NCI-H2196 treated with DMSO at 0.1 percent for 48 hours (cell line): ENCODE results near the gene C9orf85.

Experiments used
- DNase-seq: peaks from one replicate; lab custom pipeline; 2025; ENCODE audit not compliant: unreplicated experiment; lab: John Stamatoyannopoulos, UW

The C9orf85 gene

DNA sequence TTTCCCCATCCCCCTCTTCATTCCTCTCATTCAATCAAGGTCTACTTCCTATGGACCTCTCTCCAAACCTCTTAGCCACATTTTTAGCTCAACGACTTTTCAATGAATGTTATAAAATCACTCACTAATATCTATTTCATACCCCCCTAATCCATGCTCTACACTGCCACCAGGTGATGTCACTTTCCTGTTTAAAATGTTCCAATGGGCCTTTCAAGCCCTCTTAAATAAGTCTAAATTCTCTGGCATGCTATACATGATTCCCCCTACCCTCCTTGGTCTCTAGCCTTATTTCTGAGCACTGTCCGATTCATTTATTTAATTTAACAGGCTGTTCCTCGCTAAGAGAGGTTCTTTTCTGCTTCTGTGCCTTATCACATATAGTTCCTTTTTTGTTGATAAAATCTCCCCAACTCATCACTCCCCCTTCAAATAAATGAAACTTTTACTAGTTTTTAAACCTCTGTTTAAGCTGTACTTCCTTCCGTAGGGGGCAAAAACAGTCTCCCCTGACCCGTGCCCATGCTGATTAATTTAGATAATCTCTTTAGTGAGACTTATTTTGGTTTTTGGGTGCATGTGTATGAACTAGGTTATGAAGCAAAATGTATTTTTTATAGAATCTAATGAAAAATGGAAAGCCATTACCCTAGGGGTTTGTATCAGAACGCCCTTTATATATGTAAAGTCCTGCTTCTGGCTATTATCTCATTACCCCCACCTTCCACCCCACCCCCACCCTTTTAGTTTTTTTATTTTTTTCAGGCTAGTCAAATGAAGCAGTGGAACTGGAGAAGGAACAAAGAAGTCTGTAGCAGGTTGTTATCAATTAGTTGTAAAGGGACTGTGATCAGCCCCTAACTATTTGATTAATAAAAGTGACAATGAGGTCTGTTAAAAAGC, 9.5 kb upstream of the C9orf85 start:
- DNase-seq: no peak

DNA sequence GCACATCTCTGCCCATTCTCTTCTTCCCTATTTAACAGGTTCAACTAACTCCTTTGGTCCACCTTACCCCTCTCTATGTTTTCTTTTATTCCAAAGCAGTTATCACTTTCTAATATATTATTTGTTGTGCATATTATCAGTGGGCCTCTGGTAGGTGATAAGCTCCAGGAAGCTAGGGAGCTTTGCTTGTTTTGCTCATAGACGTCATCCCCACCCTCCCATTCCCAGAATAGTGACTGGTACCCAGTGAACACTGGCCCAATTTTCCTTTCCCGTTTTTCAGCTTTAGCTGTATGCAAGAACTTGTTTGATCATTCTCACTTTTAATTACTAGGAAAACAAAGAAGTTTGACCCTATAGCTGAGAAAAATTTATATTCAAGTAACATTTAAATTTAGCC, 7.4 kb upstream of the C9orf85 start:
- no peak for DNase-seq

DNA sequence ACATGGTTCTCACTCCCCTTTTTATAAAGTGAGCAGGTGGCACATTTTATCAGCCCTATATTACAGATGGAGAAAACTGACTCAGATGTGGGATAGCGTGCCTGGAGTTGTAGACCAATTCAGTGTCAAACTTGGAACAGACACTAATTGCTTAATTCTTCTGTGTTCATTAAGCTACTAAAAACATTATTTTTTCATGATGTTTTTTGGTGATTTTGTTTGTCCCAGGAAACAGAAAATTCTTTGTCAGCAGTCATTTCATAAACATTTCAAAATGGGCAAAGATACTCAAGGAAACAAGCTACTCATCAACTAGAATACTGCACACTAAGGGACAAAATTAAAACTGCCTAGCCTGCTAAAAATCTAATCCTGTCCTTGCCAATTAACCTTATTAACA, 2.6 kb upstream of the C9orf85 start:
- DNase-seq: no peak

DNA sequence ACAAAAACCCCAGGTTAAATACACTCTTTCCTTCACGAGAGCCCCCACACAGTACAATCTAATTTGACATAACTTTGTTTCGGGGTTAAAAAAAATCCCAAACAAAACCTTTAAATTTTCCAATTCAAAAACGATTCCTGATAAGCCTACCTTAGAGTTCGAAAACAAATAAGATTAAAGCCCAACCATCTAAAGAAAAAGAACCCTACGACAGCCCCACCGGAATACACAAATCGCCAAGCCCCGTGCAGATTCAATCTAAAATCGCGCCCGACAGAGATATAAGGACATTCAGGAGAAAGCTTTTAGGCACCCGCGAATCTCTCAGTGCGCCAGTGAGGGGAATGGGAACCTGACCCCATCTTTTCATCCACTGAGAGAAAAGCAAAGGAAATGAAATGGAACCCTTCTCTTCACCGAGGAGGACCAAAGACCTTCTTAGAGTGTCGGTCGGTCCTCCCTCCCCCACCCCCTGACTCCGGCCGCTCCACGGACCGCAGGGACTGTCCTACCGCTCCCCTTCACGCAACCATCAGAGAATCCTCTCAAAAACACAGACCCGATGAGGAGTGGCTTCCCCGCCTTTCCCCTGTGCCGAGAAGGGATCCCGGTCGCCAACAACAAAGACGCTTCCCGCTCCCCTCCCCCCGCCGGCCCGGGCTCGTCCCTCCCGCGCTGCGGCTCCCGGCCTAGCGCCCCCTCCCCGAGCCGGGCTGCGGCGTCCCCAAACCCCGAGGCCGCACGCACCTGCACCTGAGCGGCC, 1.4 kb upstream of the C9orf85 start:
- DNase-seq: no peak

DNA sequence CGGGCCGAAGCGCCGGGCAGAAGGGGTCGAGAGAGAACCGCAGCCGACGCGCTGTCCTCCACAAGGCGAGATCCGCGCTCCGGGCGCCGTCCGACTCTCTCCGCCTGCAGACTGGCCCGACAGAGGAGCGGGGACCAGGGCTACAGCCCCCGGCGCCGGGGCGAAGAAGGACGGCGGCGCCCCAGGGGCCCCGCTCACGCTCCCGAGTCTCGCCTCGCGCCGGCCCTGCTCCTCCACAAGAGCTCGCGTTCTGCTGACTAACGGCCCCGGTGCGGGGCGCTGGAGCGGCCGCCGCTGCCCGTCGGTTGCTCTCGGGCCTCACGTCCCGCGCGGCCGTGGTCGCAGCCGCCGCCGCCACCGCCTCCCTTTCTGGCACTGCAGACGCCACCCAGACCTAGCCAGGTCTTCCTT, 784 bp upstream of the C9orf85 start:
- no peak for DNase-seq

DNA sequence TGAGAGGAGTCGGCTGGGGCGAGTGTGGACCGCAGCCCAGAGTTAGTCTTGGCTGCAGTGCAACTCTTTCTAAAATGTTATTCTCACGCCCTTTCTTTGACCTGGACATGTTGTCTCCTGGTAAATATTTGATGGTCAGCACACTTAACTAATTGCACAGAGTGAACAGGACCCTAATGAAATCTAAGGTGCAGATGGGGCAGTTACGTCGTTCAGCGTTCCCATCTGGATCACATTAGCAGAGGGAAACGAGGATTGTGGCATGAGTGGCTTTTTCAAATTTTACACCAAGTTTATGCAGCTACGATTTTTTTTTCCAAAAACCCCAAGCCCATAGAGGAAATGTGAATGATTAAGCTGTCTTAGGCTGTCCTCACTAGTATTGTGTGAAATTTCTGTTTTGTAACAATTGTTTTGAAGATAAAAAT, 483 bp downstream of the C9orf85 start:
- DNase-seq: no peak

DNA sequence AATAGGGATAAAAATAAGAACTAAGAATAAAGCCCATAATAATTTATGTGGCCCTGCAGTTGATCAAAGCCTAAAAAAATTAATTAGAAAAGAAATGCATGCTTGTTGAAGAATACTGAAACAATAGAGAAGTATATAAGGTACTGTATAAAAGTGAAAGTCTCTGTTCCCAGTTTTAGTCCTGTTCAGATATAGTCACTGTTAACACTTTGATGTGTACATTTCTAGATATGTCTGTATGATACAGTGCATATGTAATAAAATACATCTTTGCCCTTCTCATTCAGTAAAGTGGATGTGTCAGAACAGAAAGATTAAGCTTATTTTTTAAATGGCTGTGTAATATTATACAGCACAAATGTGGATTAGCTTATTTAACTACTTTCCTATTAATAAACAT, 4.1 kb downstream of the C9orf85 start:
- DNase-seq: no peak

- DNase-seq: no peak
These were observed 5.5 kb downstream of the C9orf85 start for GRCh38 chr9:71916834-71917534.

GRCh38 chr9:71918419-71918818, 7.0 kb downstream of the C9orf85 start:
- DNase-seq: no peak

- no peak for DNase-seq
These were observed 9.2 kb downstream of the C9orf85 start for GRCh38 chr9:71920456-71921189.

DNA sequence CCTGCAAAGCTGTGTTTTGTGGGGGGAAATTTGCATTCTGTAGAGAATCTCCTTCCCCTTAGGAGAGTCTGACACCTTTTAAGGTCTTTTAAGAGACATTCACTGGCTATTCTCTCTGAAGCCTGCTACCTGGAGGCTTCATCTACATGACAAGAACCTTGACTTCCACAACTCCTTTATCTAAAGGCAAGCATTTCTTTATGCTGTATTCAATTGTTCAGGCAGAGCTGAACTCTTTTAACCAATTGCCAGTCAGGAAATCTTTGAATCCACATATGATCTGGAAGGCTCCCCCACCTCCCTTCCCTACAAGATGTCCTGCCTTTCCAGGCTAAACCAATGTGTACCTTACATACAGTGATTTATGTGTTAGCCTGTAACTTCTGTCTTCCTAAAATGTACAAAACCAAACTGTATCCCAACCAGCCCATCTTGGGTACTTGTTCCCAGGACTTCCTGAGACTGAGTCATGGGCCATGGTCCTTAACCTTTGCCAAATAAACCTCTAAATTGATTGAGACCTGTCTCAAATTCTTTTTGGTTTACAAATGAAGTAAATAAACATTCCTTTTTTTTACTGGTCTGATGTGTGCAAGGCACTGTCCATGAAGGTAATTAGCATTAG, 9.9 kb downstream of the C9orf85 start:
- DNase-seq: no peak

GRCh38 chr9:71924576-71924975, 13.1 kb downstream of the C9orf85 start:
- DNase-seq: no peak

DNA sequence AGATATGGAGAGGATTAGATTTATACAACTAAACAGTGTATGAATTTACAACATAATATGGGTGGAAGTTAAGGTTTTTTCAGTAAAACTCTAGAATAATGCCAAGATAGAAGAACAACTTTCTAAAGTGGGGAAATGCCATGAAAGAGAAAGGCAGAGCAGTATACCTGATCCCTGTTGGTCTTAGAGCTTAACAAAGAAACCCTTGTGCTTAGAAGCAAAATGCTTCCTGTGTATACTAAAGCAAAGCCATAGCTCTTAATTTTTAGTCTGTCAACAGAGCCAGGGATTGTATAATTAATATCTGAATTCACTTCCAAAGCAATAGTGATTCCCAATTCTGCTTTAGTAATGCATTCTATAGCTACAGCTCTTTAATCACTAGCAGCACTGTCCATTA, 14.4 kb downstream of the C9orf85 start:
- DNase-seq: no peak

GRCh38 chr9:71928376-71928775, 16.9 kb downstream of the C9orf85 start:
- DNase-seq: no peak

DNA sequence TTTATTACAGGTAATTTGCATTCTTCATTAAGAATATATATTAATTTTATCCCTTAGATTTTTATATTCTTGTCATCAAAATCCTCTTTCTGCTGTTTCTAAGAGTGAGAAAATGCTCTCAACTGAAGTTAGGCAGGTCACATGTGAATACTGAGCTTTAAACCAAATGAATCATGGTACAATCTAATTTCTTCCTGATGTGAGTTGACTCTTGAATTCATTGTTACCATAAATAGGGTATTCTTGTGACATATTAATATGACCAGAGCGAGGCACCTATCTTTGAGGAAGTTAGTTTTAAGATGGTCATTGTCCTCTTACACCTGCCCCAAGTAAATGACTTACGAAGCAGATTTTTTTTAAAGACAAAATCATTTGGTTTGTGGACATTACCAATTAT, 17.4 kb downstream of the C9orf85 start:
- DNase-seq: no peak

- DNase-seq: no peak
These were observed 17.8 kb downstream of the C9orf85 start for GRCh38 chr9:71929223-71929622.

DNA sequence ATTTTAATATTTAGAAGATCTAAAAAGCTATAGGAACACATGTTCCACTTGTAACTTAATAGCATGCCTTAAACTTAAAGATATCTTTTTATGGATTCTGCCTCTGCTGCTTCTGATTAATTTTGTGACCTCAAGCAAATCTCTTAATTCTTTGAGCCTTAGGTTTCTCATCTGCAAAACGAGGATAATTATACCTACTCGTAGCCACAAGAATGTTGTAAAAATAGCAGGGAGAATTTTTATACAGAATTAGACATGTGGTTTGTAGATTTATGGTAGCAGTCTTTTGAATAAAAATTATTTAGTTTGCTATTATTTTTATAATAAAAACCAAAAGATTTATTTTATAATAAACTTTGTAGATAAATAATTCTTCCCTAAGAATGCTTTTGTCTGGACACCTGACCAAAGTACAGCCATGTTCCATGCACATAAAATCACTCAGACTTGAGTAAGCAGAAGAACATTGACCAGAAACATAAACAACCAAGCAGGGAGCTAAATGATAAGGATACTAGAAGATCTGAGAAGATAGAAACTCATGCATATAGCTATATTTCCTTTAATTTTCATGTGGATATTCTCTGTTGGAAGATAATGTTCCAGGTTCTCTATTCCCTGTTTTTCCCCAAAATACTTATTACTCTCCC, 18.5 kb downstream of the C9orf85 start:
- DNase-seq: no peak

GRCh38 chr9:71931166-71931565, 19.7 kb downstream of the C9orf85 start:
- no peak for DNase-seq

- DNase-seq: no peak
These were observed 24.6 kb downstream of the C9orf85 start for GRCh38 chr9:71936066-71936465.

DNA sequence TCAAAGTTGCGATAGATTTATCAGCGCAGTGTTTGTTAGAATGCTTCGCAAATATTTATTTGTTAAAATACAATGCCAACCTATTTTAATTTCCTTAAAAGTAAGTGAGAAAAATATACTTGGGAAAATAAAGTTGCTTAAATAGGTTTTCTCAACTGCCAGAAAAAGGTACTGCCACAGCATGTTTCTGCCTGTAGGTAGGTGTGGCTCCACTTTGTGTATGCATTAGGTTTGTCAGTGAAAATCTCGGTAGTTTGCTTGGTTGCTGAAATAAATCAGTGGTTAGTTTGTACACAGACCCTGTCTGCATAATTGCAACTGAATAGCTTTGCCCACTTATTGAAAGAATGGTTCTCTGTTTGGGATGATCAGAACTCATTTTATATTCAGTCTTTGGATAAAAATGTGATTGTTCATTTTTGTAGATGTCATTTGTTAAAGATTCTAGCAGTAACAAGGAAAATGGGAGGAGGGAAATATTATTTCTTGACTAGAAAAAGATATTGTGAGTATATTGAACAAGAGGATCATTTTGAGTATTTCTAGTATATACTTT, 25.7 kb downstream of the C9orf85 start:
- no peak for DNase-seq
